GM19455 (cell line): Measurements from ENCODE around the gene TMEM163.

Source experiments
- ATAC-seq: cut with Tn5 transposase; IDR thresholded peaks from one replicate; pipeline ENCODE4 v1.9.1; 2021; ENCODE audit not compliant: unreplicated experiment

The TMEM163 gene

GRCh38 chr2:134413430-134413829 lies 305.4 kb downstream of the TMEM163 start:
- no peak for ATAC-seq

GRCh38 chr2:134412639-134412999 lies 306.2 kb downstream of the TMEM163 start:
- ATAC-seq, result no peak

GRCh38 chr2:134411828-134412638 lies 306.8 kb downstream of the TMEM163 start:
- ATAC-seq, result peak; percentile 98

GRCh38 chr2:134411279-134411827 lies 307.4 kb downstream of the TMEM163 start:
- ATAC-seq, result no peak

- no peak for ATAC-seq
Observed at GRCh38 chr2:134410831-134411231, 308.0 kb downstream of the TMEM163 start.

GRCh38 chr2:134410006-134410405 lies 308.8 kb downstream of the TMEM163 start:
- ATAC-seq, result no peak

- no peak for ATAC-seq
Observed at GRCh38 chr2:134408791-134409190, 310.0 kb downstream of the TMEM163 start.

- no peak for ATAC-seq
Observed at GRCh38 chr2:134408386-134408785, 310.4 kb downstream of the TMEM163 start.

- no peak for ATAC-seq
Observed at GRCh38 chr2:134407154-134407890, 311.5 kb downstream of the TMEM163 start.

- ATAC-seq, result no peak
Observed at GRCh38 chr2:134406736-134407135, 312.1 kb downstream of the TMEM163 start.

- no peak for ATAC-seq
Observed at GRCh38 chr2:134406311-134406710, 312.5 kb downstream of the TMEM163 start.
